C4-2B (cell line): ENCODE measurements around the gene PIBF1.
"Not testable (repeated sequence)": the region's sequence is repeated elsewhere in the genome, so short reads cannot be mapped to it uniquely, and the experiment has no call there.

Source experiments
- H3K27ac ChIP-seq: fragments of 450-650 bp; 2 replicates; pipeline ENCODE4 v1.5.1; 2017
- ZFX ChIP-seq: fragments of 450-650 bp; IDR thresholded peaks from 2 replicates; pipeline ENCODE4 v1.6.1; 2017
- TF ChIP-seq, protein P1 (sequence below): fragments of 450-650 bp; conservative IDR thresholded peaks from 2 replicates; pipeline ENCODE4 v1.5.1; 2017; ENCODE audit warnings: mild to moderate bottlenecking

PIBF1 gene

DNA sequence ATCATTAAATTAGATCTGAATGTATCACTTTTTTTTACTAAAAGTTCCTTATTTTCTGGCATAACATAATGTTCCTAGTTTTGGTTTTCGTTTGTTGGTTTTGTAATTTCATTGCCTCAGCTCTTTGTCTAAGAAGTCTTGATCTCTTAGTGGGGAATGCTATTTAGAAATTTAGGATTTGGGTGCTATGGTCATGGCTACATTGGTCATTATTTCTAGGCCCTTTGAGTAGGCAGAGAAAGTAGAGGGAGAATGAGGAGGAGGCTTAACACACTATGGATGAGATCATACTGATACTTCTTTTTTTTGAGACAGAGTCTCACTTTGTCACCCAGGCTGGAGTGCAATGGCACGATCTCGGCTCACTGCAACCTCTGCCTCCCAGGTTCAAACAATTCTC, 41.8 kb downstream of the PIBF1 start:
- no peak overlapping the region for H3K27ac ChIP-seq
- no peak for TF ChIP-seq ZFX
- TF ChIP-seq, protein P1, sequence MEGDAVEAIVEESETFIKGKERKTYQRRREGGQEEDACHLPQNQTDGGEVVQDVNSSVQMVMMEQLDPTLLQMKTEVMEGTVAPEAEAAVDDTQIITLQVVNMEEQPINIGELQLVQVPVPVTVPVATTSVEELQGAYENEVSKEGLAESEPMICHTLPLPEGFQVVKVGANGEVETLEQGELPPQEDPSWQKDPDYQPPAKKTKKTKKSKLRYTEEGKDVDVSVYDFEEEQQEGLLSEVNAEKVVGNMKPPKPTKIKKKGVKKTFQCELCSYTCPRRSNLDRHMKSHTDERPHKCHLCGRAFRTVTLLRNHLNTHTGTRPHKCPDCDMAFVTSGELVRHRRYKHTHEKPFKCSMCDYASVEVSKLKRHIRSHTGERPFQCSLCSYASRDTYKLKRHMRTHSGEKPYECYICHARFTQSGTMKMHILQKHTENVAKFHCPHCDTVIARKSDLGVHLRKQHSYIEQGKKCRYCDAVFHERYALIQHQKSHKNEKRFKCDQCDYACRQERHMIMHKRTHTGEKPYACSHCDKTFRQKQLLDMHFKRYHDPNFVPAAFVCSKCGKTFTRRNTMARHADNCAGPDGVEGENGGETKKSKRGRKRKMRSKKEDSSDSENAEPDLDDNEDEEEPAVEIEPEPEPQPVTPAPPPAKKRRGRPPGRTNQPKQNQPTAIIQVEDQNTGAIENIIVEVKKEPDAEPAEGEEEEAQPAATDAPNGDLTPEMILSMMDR: no peak

DNA sequence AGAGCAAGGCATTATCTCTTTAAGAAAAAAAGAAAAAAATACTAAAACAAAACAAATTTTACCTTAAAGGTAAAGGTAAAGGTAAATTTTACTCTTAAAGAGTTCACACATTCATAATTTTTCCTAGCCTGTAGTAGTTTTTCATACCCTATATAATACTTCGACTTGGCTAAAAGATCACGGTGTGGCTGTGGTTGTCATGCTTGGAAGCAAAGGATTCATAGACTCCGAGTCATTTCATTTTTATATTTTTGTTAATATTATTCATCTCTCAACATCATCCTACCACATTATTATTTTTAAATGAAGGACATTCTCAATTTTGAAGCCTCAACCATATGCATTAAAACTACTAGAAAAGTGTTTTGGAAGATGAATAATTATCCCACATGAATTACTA, 52.7 kb downstream of the PIBF1 start:
- H3K27ac ChIP-seq: no peak overlapping the region
- TF ChIP-seq ZFX: no peak
- TF ChIP-seq, protein P1: no peak

DNA sequence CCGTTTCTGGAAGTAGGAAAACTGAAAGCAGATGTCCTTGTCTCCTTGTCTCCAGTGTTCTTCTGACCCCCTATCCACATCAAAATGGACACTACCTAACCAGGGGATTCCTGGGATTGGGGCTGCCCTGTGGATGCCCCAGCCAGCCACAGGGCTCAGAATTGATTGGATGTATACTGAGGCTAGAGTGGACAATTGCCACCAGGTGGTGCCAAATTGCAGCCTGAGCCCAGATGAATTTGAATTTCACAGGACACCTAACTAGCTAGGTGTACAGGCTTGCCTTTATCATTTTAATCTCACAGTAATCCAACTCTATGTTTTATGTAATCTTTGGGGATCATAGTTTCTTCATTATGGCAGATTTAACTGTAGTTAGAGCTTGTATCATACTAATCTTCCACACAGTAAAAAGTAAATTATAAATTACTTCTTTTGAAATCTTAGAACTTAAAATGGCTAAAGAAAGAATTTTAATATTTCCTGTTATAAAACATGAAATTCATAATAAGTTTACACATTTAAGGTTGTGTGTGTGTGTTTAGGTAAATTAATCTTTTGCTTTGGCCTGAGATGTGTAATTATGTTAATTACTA, 58.0 kb downstream of the PIBF1 start:
- TF ChIP-seq, protein P1: peak; percentile 53
- no peak for TF ChIP-seq ZFX
- H3K27ac ChIP-seq: no peak overlapping the region

DNA sequence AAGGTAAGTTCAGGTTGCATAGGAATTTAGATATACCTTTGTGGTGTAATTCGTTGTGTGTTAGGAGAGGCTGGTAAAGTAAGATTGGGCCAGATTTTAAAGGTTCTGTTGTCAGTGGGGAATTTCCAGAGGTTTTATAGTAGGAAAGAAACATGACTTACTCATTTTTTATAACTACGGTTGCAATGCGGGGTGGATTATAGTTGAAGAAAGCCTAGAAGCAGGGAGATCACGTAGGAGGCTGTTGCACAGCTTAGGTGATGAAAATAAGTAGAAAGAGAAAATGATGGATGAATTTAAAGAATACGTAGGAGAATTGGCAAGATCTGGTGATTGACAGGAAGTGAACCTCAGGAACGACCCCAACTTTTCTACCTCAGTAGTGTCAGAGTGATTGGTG, 61.1 kb downstream of the PIBF1 start:
- TF ChIP-seq ZFX: no peak
- TF ChIP-seq, protein P1: no peak
- H3K27ac ChIP-seq: no peak overlapping the region

DNA sequence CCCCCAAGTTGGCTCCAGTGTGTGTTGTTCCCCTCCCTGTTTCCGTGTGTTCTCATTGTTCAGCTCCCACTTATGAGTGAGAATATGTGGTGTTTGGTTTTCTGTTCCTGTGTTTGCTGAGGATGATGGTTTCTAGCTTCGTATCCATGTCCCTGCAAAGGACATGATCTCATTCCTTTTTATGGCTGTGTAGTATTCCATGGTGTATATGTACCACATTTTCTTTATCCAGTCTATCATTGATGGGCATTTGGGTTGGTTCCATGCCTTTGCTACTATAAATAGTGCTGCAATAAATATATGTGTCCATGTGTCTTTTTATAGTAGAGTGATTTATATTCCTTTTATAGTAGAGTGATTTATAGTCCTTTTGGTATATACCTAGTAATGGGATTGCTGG, 63.2 kb downstream of the PIBF1 start:
- H3K27ac ChIP-seq: not testable (repeated sequence)

DNA sequence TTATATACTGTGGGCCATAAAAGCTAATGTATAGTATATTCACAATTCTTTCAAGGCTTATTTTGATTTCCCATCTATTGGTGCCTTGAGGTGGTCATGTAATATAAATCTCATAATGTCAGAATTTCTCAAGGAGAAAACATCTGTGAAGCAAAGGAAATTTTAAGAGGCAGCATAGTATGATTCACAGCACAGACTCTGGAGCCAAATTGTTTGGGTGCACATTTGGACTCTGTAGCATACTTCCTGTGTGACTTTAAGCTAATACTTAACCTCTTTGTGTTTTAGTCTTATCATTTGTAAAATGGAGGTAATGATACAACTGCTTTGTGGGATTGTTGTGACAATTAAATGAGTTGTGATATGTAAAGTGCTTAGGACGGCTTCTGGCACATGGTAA, 67.6 kb downstream of the PIBF1 start:
- no peak overlapping the region for H3K27ac ChIP-seq
- TF ChIP-seq, protein P1: no peak
- TF ChIP-seq ZFX: no peak

DNA sequence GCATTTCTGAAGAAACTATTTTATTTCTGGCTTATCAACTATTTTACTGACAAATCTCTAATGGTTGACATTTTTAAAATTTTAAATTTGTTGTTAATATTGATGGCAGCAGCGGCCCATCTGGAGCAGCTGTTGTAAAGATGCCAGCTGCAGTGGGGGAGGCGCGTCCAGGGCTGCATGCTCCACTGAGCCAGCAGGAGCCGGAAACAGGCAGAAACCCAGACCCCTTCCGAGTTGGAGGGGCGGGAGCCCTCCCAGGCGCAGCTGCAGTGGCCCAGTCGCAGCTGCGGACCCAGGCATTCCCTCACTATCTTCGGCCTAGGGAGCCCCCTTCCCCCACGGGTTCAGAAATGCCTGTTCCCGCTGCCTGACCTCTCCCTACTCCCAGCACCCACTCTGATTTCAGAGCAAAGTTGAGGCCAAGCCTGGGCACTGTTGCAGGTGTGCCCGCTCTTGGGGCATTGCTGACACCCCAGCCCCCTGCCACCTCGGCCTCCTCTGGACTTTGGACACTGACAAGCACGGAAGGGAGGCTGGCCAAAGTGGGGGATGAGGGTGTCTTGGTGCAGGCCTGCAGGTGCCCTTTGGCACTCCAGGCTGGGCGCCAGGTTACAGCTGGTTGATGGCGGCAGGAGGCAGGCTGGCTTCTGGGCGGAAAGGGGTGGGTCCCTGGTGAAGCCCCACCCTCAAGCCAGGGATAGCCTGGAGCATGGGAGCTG, 69.2 kb downstream of the PIBF1 start:
- no peak for TF ChIP-seq ZFX
- TF ChIP-seq, protein P1: no peak
- H3K27ac ChIP-seq: no peak overlapping the region

DNA sequence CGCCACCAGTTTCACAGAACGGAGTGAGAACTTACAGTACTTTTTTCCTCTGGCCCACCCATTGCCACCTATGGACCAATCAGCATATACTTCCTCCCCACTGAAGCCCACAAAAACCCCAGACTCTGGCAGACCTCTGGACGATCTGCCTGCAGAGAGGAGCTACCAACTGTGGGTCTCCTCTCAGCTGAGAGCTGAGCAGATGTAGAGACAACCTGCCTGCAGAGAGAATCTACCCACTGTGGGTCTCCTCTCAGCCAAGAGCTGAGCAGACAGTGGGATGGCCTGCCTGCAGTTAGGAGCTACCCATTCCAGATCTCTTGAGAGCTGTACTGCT, 69.7 kb downstream of the PIBF1 start:
- TF ChIP-seq, protein P1: no peak
- TF ChIP-seq ZFX: no peak
- H3K27ac ChIP-seq: no peak overlapping the region
